MM.1S (cell line): Measurements from ENCODE around the gene SSX2IP.
"Not testable (repeated sequence)": the region's sequence is repeated elsewhere in the genome, so short reads cannot be mapped to it uniquely, and the experiment has no call there.

ENCODE experiments used
- DNase-seq: peaks from one replicate; pipeline ENCODE4 v3.0.0-alpha.2; 2015
- H2AFZ ChIP-seq: fragments of 300-600 bp; sonication (generic); 2 replicates; pipeline ENCODE4 v1.6.0; 2016; ENCODE audit warnings: antibody characterized with exemption, low read length
- H3F3A ChIP-seq: fragments of 300-600 bp; sonication (generic); 2 replicates; pipeline ENCODE4 v1.6.1; 2016; ENCODE audit warnings: mild to moderate bottlenecking, antibody characterized with exemption, low read length, moderate library complexity, mixed read lengths; ENCODE audit not compliant: insufficient read depth
- H3K27ac ChIP-seq: fragments of 300-600 bp; sonication (generic); 2 replicates; pipeline ENCODE4 v1.5.1; 2016; ENCODE audit warnings: mild to moderate bottlenecking, low read length
- H3K27me3 ChIP-seq: fragments of 300-600 bp; sonication (generic); replicated peaks from 2 replicates; pipeline ENCODE4 v1.6.0; 2016; ENCODE audit warnings: low read length; ENCODE audit not compliant: insufficient read depth
- H3K36me3 ChIP-seq: fragments of 300-600 bp; sonication (generic); replicated peaks from 2 replicates; pipeline ENCODE4 v1.6.1; 2016; ENCODE audit warnings: mild to moderate bottlenecking, low read length, mixed read lengths; ENCODE audit not compliant: insufficient read depth
- H3K4me1 ChIP-seq: fragments of 300-600 bp; sonication (generic); 2 replicates; pipeline ENCODE4 v1.6.1; 2016; ENCODE audit warnings: low read length, mixed read lengths
- H3K4me2 ChIP-seq: fragments of 300-600 bp; sonication (generic); 2 replicates; pipeline ENCODE4 v1.6.0; 2016; ENCODE audit warnings: low read depth, low read length
- H3K4me3 ChIP-seq: fragments of 300-600 bp; sonication (generic); 2 replicates; pipeline ENCODE4 v1.5.1; 2016; ENCODE audit warnings: low read length, mixed read lengths
- H3K79me2 ChIP-seq: fragments of 300-600 bp; sonication (generic); 2 replicates; pipeline ENCODE4 v1.6.1; 2016; ENCODE audit warnings: mixed run types, low read length, mixed read lengths
- H3K9ac ChIP-seq: fragments of 300-600 bp; sonication (generic); 2 replicates; pipeline ENCODE4 v1.6.1; 2016; ENCODE audit warnings: low read length, mixed read lengths
- H3K9me2 ChIP-seq: fragments of 300-600 bp; sonication (generic); replicated peaks from 2 replicates; pipeline ENCODE4 v1.6.1; 2016; ENCODE audit warnings: mild to moderate bottlenecking, low read length, mixed read lengths; ENCODE audit not compliant: insufficient read depth
- H3K9me3 ChIP-seq: fragments of 300-600 bp; sonication (generic); replicated peaks from 2 replicates; pipeline ENCODE4 v1.6.1; 2016; ENCODE audit warnings: mild to moderate bottlenecking, low read length, mixed read lengths; ENCODE audit not compliant: insufficient read depth
- H4K20me1 ChIP-seq: fragments of 300-600 bp; sonication (generic); 2 replicates; pipeline ENCODE4 v1.6.1; 2016; ENCODE audit warnings: mild to moderate bottlenecking, low read length, moderate library complexity, mixed read lengths; ENCODE audit not compliant: insufficient read depth
- CTCF ChIP-seq: fragments of 300-600 bp; sonication (generic); IDR thresholded peaks from 2 replicates; pipeline ENCODE4 v1.5.1; 2016; ENCODE audit warnings: antibody characterized with exemption, low read length, mixed read lengths
- EZH2 ChIP-seq: fragments of 300-600 bp; sonication (generic); optimal IDR thresholded peaks from 2 replicates; pipeline ENCODE3; 2017; ENCODE audit warnings: low read depth, mild to moderate bottlenecking, antibody characterized with exemption, low read length, mixed read lengths
- EZH2phosphoT487 ChIP-seq: fragments of 300-600 bp; sonication (generic); IDR thresholded peaks from 2 replicates; pipeline ENCODE4 v1.6.1; 2018; ENCODE audit warnings: antibody characterized with exemption, low read length

The SSX2IP gene

GRCh38 chr1:84642774-84643173 lies 47.5 kb downstream of the SSX2IP start:
- H4K20me1 ChIP-seq = no peaks in the 10 kb centered on the region
- DNase-seq = no peak

GRCh38 chr1:84639731-84640130 lies 50.5 kb downstream of the SSX2IP start:
- not testable (repeated sequence) for H4K20me1 ChIP-seq, H3K79me2 ChIP-seq, H3K4me3 ChIP-seq, H3K27ac ChIP-seq, H3K4me1 ChIP-seq, H3K4me2 ChIP-seq, DNase-seq, H3K9me2 ChIP-seq, H3K27me3 ChIP-seq, H2AFZ ChIP-seq, H3K9me3 ChIP-seq, H3K36me3 ChIP-seq, H3F3A ChIP-seq, H3K9ac ChIP-seq

More at GRCh38 chr1:84642774-84643173, 47.5 kb downstream of the SSX2IP start:
- Histone ChIP-seq H3F3A (no peaks in the 10 kb centered on the region), H3K79me2 (no peaks in the 10 kb centered on the region), H3K36me3 (no peaks in the 10 kb centered on the region), H3K9ac (no peak overlapping the region), H2AFZ (no peak overlapping the region), H3K9me3 (no peaks in the 10 kb centered on the region), H3K4me1 (no peaks in the 10 kb centered on the region), H3K9me2 (no peaks in the 10 kb centered on the region), H3K4me3 (no peak overlapping the region), H3K27me3 (no peaks in the 10 kb centered on the region), H3K4me2 (no peak overlapping the region), H3K27ac (no peak overlapping the region)
- TF ChIP-seq EZH2phosphoT487 (no peak), CTCF (no peak), EZH2 (no peak)

- H3K4me1 ChIP-seq = no peaks in the 10 kb centered on the region
- H3K79me2 ChIP-seq = no peaks in the 10 kb centered on the region
- no peaks in the 10 kb centered on the region for H3K27me3 ChIP-seq
- no peaks in the 10 kb centered on the region for H4K20me1 ChIP-seq
- H3K4me2 ChIP-seq = no peak overlapping the region
- H3K9ac ChIP-seq = no peak overlapping the region
- no peaks in the 10 kb centered on the region for H3K9me2 ChIP-seq
- H3F3A ChIP-seq = no peaks in the 10 kb centered on the region
- no peak for TF ChIP-seq EZH2phosphoT487
- TF ChIP-seq CTCF = no peak
- TF ChIP-seq EZH2 = no peak
- H3K27ac ChIP-seq = no peak overlapping the region
- DNase-seq = no peak
- no peaks in the 10 kb centered on the region for H3K36me3 ChIP-seq
- H2AFZ ChIP-seq = no peak overlapping the region
- H3K4me3 ChIP-seq = no peak overlapping the region
- no peaks in the 10 kb centered on the region for H3K9me3 ChIP-seq
Observed at GRCh38 chr1:84635429-84635828, 54.8 kb downstream of the SSX2IP start.

GRCh38 chr1:84634536-84635205 lies 55.6 kb downstream of the SSX2IP start:
- Histone ChIP-seq H3K4me1 (no peaks in the 10 kb centered on the region), H2AFZ (no peak overlapping the region), H3K4me2 (no peak overlapping the region), H3K27ac (no peak overlapping the region), H3K36me3 (no peaks in the 10 kb centered on the region), H3K9ac (no peak overlapping the region), H3F3A (no peaks in the 10 kb centered on the region), H4K20me1 (no peaks in the 10 kb centered on the region), H3K9me3 (no peaks in the 10 kb centered on the region), H3K4me3 (no peak overlapping the region), H3K9me2 (no peaks in the 10 kb centered on the region), H3K79me2 (no peaks in the 10 kb centered on the region), H3K27me3 (no peaks in the 10 kb centered on the region)
- no peak for DNase-seq
- no peak for TF ChIP-seq CTCF
- TF ChIP-seq EZH2 = no peak
- TF ChIP-seq EZH2phosphoT487 = no peak
